Endothelial cell of umbilical vein (primary cell): ENCODE results near the gene ARPIN. TPM values are rescaled to one million over a fixed set of nuclear protein-coding genes. Genes with fewer than 3 reads are reported as not detected.

Experiments used
- BruUV-seq: library from RNA; stranded (reverse); fragments of 400-500 nt; replicated peaks from 2 replicates; lab custom pipeline; 2021; lab: Mats Ljungman, UMichigan
- CTCF ChIA-PET: fragments of 300-600, 350-600 bp; sonication (Branson Sonifier 250); formaldehyde crosslinking; loops from one replicate; lab custom pipeline; 2021; ENCODE audit warnings: antibody characterized with exemption, inconsistent platforms; lab: Charles Lee
- POLR2A ChIA-PET: fragments of 300-600, 350-600 bp; sonication (Branson Sonifier 250); formaldehyde crosslinking; loops from one replicate; lab custom pipeline; 2021; ENCODE audit warnings: antibody characterized with exemption, inconsistent platforms; lab: Charles Lee
- DNase-seq: peaks from one replicate; pipeline ENCODE4 v3.0.0-alpha.2; 2011; ENCODE audit warnings: low read depth, low spot score
- FAIRE-seq: peaks from 2 replicates; lab custom pipeline; 2011; peaks lifted over from hg19 to GRCh38; lab: Jason Lieb, UNC
- H2AFZ ChIP-seq: 2 replicates; pipeline ENCODE4 v1.6.0; 2012; ENCODE audit warnings: low read depth, low read length, control low read depth, inconsistent platforms
- H3K27ac ChIP-seq: 2 replicates; pipeline ENCODE4 v1.5.1; 2011; ENCODE audit warnings: low read depth, mild to moderate bottlenecking, control low read depth, low read length, moderate library complexity; ENCODE audit not compliant: insufficient read depth
- H3K27me3 ChIP-seq, 2 experiments: 2 replicates each; pipeline versions ENCODE4 v1.6.0 to v1.6.1; 2011; ENCODE audit warnings: low read length in 2 of 2, mixed read lengths in 1 of 2; ENCODE audit not compliant: control insufficient read depth in 2 of 2, insufficient read depth in 2 of 2
- H3K36me3 ChIP-seq, 2 experiments: 2 replicates in 1 of 2; 3 replicates in 1 of 2; pipeline ENCODE4 v1.5.1; 2011; ENCODE audit warnings: low read length in 2 of 2, mild to moderate bottlenecking in 1 of 2, moderate library complexity in 1 of 2; ENCODE audit not compliant: control insufficient read depth in 2 of 2, insufficient read depth in 2 of 2; ENCODE audit errors: extremely low read depth in 1 of 2
- H3K4me1 ChIP-seq: 3 replicates; pipeline ENCODE4 v1.5.1; 2011; ENCODE audit warnings: mild to moderate bottlenecking, low read length; ENCODE audit not compliant: control insufficient read depth, insufficient read depth; ENCODE audit errors: extremely low read depth
- H3K4me2 ChIP-seq: 2 replicates; pipeline ENCODE4 v1.6.1; 2011; ENCODE audit warnings: low read length, control low read depth, mixed read lengths; ENCODE audit not compliant: insufficient read depth
- H3K4me3 ChIP-seq, 3 experiments: fragments of 200-600 bp in 1 of 3; sonication (generic), shearing (Covaris generic) in 1 of 3; replicated peaks in 1 of 3; 2 replicates each; pipeline ENCODE4 v1.5.1; 2011 to 2016; ENCODE audit warnings: control low read depth in 3 of 3, low read length in 3 of 3, mild to moderate bottlenecking in 2 of 3, inconsistent platforms in 1 of 3, low read depth in 1 of 3, moderate library complexity in 1 of 3; ENCODE audit not compliant: insufficient read depth in 1 of 3
- H3K79me2 ChIP-seq: 2 replicates; pipeline ENCODE4 v1.6.0; 2012; ENCODE audit warnings: low read length, inconsistent platforms; ENCODE audit not compliant: control insufficient read depth, insufficient read depth
- H3K9ac ChIP-seq: replicated peaks from 2 replicates; pipeline ENCODE3; 2011; ENCODE audit warnings: low read length, control low read depth; ENCODE audit not compliant: insufficient read depth; ENCODE audit errors: extremely low read depth
- H3K9me1 ChIP-seq: replicated peaks from 3 replicates; pipeline ENCODE4 v1.6.0; 2011; ENCODE audit warnings: mild to moderate bottlenecking, low read length; ENCODE audit not compliant: control insufficient read depth, insufficient read depth; ENCODE audit errors: extremely low read depth
- H3K9me3 ChIP-seq: replicated peaks from 2 replicates; pipeline ENCODE4 v1.5.1; 2012; ENCODE audit warnings: low read length, inconsistent platforms; ENCODE audit not compliant: control insufficient read depth, insufficient read depth
- H4K20me1 ChIP-seq: replicated peaks from 2 replicates; pipeline ENCODE3; 2011; ENCODE audit warnings: mild to moderate bottlenecking, low read length; ENCODE audit not compliant: control insufficient read depth, insufficient read depth; ENCODE audit errors: extremely low read depth
- CTCF ChIP-seq, 2 donors: IDR thresholded peaks; 1 replicate in 1 of 2; 2 replicates in 1 of 2; pipeline ENCODE4 v1.5.1; 2011; ENCODE audit warnings: low read length in 2 of 2, mild to moderate bottlenecking in 2 of 2, moderate library complexity in 2 of 2, control low read depth in 1 of 2, inconsistent platforms in 1 of 2, low read depth in 1 of 2; ENCODE audit not compliant: insufficient read depth in 1 of 2; ENCODE audit errors: extremely low read depth in 1 of 2
- EZH2 ChIP-seq: IDR thresholded peaks from 2 replicates; pipeline ENCODE4 v1.6.1; 2012; ENCODE audit warnings: borderline replicate concordance, low read depth, mild to moderate bottlenecking, moderate library complexity, low read length, inconsistent platforms; ENCODE audit not compliant: severe bottlenecking
- FOS ChIP-seq: IDR thresholded peaks from 2 replicates; pipeline ENCODE4 v1.6.1; 2011; ENCODE audit warnings: mild to moderate bottlenecking, low read length, moderate library complexity, borderline replicate concordance; ENCODE audit not compliant: insufficient read depth
- GATA2 ChIP-seq: IDR thresholded peaks from 2 replicates; pipeline ENCODE4 v1.7.0; 2011; ENCODE audit warnings: low read depth, mild to moderate bottlenecking, moderate library complexity, mixed read lengths, low read length; ENCODE audit not compliant: insufficient read length, insufficient read depth
- JUN ChIP-seq: IDR thresholded peaks from 2 replicates; pipeline ENCODE4 v1.6.1; 2011; ENCODE audit warnings: borderline replicate concordance, low read depth; ENCODE audit not compliant: insufficient read length, insufficient read depth
- MAX ChIP-seq: IDR thresholded peaks from 2 replicates; pipeline ENCODE4 v1.6.1; 2011; ENCODE audit not compliant: insufficient read depth, insufficient read length
- MYC ChIP-seq: IDR thresholded peaks from one replicate; pipeline ENCODE4 v1.6.1; 2011; ENCODE audit warnings: mild to moderate bottlenecking, low read depth, low read length
- POLR2A ChIP-seq: IDR thresholded peaks from 2 replicates; pipeline ENCODE4 v1.6.1; 2012; ENCODE audit warnings: low read depth, mild to moderate bottlenecking, control low read depth, low read length
- POLR2AphosphoS5 ChIP-seq: IDR thresholded peaks from 2 replicates; pipeline ENCODE4 v1.6.1; 2012; ENCODE audit warnings: low read depth, mild to moderate bottlenecking, control low read depth, low read length, moderate library complexity; ENCODE audit not compliant: insufficient read depth
- dilution Hi-C: fragments of 300-500 bp; cut with MboI; formaldehyde crosslinking; loops from one replicate; pipeline ENCODE4 v1.15.0; 2019; ENCODE audit warnings: low sequenced_read_pairs; ENCODE audit not compliant: extremely low pct_ligation_motif_present
- intact Hi-C: fragments of 100-400 bp; cut with micrococcal nuclease; formaldehyde crosslinking; loops from one replicate; pipeline ENCODE4 v1.10.0; 2022
- polyA plus RNA-seq, 4 experiments: library from polyadenylated mRNA; depleted of rRNA in 3 of 4; stranded (reverse) in 3 of 4; unstranded in 1 of 4; fragments of >200 nt; gene quantifications; 2 replicates each; pipeline versions ENCODE4 v1.2.1 to v1.2.3, GENCODE V29; 2011 to 2012; ENCODE audit warnings: missing spikeins in 1 of 4
- total RNA-seq: library from RNA; stranded (reverse); gene quantifications from 2 replicates; pipeline ENCODE4 v1.2.3, GENCODE V29; 2021

The ARPIN gene
- total and polyA plus RNA-seq, 2 donors (not counting 3 experiments of a cell fraction or from before 2014, with no cell fraction given) = 13.0 to 23.3 TPM

- intact Hi-C loops (no loop called here), dilution Hi-C loops (no loop called here)
- H3K9me3 ChIP-seq = no peaks in the 10 kb centered on the region
- no peaks in the 10 kb centered on the region for H4K20me1 ChIP-seq
- no peak for DNase-seq
- no peak overlapping the region for H3K4me2 ChIP-seq
- TF ChIP-seq EZH2 (no peak), POLR2AphosphoS5 (no peak), JUN (no peak)
- no peak overlapping the region for H3K9ac ChIP-seq
- POLR2A ChIA-PET = no interaction called here
- no peaks in the 10 kb centered on the region for H3K27me3 ChIP-seq
- no TSS peak for BruUV-seq
- no peaks in the 10 kb centered on the region for H3K9me1 ChIP-seq
- CTCF ChIA-PET = no interaction called here
- FAIRE-seq = no peak
- no peak overlapping the region for H3K4me3 ChIP-seq
- H3K4me1 ChIP-seq = no peaks in the 10 kb centered on the region
- no peak overlapping the region for H2AFZ ChIP-seq
- H3K36me3 ChIP-seq = peaks cover 0 to 20% of the 10 kb centered on the region in 2 experiments
- H3K79me2 ChIP-seq = no peaks in the 10 kb centered on the region
- H3K27ac ChIP-seq = no peak overlapping the region
Observed at GRCh38 chr15:89903858-89904130, 9.0 kb downstream of the ARPIN start.

GRCh38 chr15:89903015-89903857 lies 9.5 kb downstream of the ARPIN start:
- no peaks in the 10 kb centered on the region for H3K79me2 ChIP-seq
- no peak overlapping the region for H3K4me3 ChIP-seq
- no peak overlapping the region for H3K9ac ChIP-seq
- H3K4me2 ChIP-seq = no peak overlapping the region
- H3K27me3 ChIP-seq = no peaks in the 10 kb centered on the region
- CTCF ChIA-PET = no interaction called here
- H3K4me1 ChIP-seq = no peaks in the 10 kb centered on the region
- no peaks in the 10 kb centered on the region for H3K9me1 ChIP-seq
- POLR2A ChIA-PET = no interaction called here
- peaks cover 0 to 20% of the 10 kb centered on the region in 2 experiments for H3K36me3 ChIP-seq
- TF ChIP-seq CTCF (IDR thresholded peaks at IDR 0.05; ENCODE audit: extremely low read depth in 1 of 2, insufficient read depth in 1 of 2, low read depth in 1 of 2, low read length in 2 of 2) (no peak), POLR2A (no peak), EZH2 (no peak), MAX (no peak), FOS (no peak), POLR2AphosphoS5 (no peak), JUN (no peak), MYC (no peak), GATA2 (no peak)
- intact Hi-C loops = no loop called here
- H3K9me3 ChIP-seq = no peaks in the 10 kb centered on the region
- FAIRE-seq (no peak), DNase-seq (no peak)
- dilution Hi-C loops = no loop called here
- H3K27ac ChIP-seq = no peak overlapping the region
- no peaks in the 10 kb centered on the region for H4K20me1 ChIP-seq
- no peak overlapping the region for H2AFZ ChIP-seq
- no TSS peak for BruUV-seq
